Measurements from ENCODE around the gene PRR7.
"Not testable (repeated sequence)": the region's sequence is repeated elsewhere in the genome, so short reads cannot be mapped to it uniquely, and the experiment has no call there.

PRR7 gene

GRCh38 chr5:177482359-177482795 is 35.8 kb downstream of the PRR7 start:
- no peak for DNase-seq (ENCODE audit: low read depth in 2 of 3, low spot score in 2 of 3)

DNA sequence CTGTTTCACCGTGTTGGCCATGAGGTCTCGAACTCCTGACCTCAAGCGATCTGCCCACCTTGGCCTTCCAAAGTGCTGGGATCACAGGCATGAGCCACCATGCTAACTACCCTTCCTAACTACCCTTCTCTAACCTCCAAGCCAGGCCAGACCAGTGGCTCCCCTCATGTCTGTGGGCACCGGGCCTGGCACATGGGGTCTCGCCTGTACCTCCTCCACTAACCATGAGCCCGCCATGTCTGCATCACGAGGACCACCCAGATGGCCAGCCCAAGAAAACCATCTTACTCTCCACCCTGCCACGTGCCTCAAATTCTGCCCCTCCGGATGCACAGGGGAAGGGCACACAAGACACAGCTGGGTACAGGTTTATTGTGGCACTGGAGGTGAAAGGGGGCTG is 36.4 kb downstream of the PRR7 start:
- no peak for DNase-seq (ENCODE audit: low read depth in 2 of 3, low spot score in 2 of 3)

GRCh38 chr5:177483994-177484901 is 37.6 kb downstream of the PRR7 start:
- DNase-seq (ENCODE audit: low read depth in 2 of 3, low spot score in 2 of 3), result no peak

GRCh38 chr5:177484902-177485549 is 38.4 kb downstream of the PRR7 start:
- no peak for DNase-seq (ENCODE audit: low read depth in 2 of 3, low spot score in 2 of 3)

- DNase-seq (ENCODE audit: low read depth in 2 of 3, low spot score in 2 of 3), result not testable (repeated sequence)
These were observed 39.1 kb downstream of the PRR7 start for GRCh38 chr5:177485753-177486152.

GRCh38 chr5:177486256-177486655 is 39.6 kb downstream of the PRR7 start:
- DNase-seq (ENCODE audit: low read depth in 2 of 3, low spot score in 2 of 3), result no peak

- no peak for DNase-seq (ENCODE audit: low read depth in 2 of 3, low spot score in 2 of 3)
These were observed 40.5 kb downstream of the PRR7 start for GRCh38 chr5:177487144-177487543.

- no peak for DNase-seq (ENCODE audit: low read depth in 2 of 3, low spot score in 2 of 3)
These were observed 41.4 kb downstream of the PRR7 start for GRCh38 chr5:177487975-177488374.

- no peak for DNase-seq (ENCODE audit: low read depth in 2 of 3, low spot score in 2 of 3)
These were observed 42.6 kb downstream of the PRR7 start for GRCh38 chr5:177489119-177489716.

GRCh38 chr5:177490311-177490991 is 43.8 kb downstream of the PRR7 start:
- no peak for DNase-seq (ENCODE audit: low read depth in 2 of 3, low spot score in 2 of 3)

- DNase-seq (ENCODE audit: low read depth in 2 of 3, low spot score in 2 of 3), result no peak
These were observed 44.4 kb downstream of the PRR7 start for GRCh38 chr5:177490992-177491391.

DNA sequence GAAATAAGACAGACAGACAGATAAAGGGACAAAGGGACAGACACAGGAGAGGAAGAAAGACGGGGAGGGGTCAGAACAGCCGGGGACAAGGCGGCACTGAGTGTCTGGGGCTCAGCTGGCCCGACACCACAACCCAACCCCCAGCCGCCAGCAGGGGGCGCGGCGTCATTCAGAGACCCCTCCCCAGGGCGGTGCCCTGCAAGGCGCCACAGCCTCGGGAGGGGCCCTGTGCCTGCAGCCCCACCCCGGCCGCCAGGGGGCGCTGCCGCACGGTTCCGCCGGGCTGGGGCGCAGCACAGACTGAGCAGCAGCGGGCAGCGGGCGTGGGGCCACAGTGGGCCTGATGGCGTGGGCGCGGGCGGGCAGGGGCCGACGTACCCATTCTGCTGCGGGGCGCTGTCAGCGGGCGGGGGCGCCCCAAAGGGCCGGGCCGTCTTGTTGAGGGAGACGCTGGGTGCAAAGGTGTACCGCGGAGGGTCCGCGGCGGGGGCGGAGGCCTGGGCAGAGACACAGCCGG is 44.9 kb downstream of the PRR7 start:
- DNase-seq (ENCODE audit: low read depth in 2 of 3, low spot score in 2 of 3), result no peak

- no peak for DNase-seq (ENCODE audit: low read depth in 2 of 3, low spot score in 2 of 3)
These were observed 45.6 kb downstream of the PRR7 start for GRCh38 chr5:177491983-177492746.

DNA sequence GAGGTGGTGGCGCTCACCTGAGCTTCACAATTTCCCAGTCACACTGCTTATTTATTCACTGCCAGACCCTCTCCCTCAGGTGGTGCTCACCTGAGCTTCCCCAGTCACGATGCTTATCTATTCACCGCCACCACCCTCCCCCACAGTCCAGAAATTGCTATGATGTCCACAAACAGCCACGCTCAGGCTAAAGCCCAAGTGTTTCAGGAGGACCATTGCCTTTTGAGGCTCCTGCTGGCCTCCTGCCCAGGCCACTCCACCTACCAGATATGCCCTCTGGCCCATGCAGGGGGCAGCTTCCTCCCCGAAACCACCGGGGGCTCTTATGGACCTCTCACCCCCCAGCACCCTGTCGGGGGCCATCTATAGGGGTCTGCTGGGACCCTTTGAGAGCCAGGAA is 46.2 kb downstream of the PRR7 start:
- no peak for DNase-seq (ENCODE audit: low read depth in 2 of 3, low spot score in 2 of 3)

- no peak for DNase-seq (ENCODE audit: low read depth in 2 of 3, low spot score in 2 of 3)
These were observed 47.3 kb downstream of the PRR7 start for GRCh38 chr5:177493795-177494345.

DNA sequence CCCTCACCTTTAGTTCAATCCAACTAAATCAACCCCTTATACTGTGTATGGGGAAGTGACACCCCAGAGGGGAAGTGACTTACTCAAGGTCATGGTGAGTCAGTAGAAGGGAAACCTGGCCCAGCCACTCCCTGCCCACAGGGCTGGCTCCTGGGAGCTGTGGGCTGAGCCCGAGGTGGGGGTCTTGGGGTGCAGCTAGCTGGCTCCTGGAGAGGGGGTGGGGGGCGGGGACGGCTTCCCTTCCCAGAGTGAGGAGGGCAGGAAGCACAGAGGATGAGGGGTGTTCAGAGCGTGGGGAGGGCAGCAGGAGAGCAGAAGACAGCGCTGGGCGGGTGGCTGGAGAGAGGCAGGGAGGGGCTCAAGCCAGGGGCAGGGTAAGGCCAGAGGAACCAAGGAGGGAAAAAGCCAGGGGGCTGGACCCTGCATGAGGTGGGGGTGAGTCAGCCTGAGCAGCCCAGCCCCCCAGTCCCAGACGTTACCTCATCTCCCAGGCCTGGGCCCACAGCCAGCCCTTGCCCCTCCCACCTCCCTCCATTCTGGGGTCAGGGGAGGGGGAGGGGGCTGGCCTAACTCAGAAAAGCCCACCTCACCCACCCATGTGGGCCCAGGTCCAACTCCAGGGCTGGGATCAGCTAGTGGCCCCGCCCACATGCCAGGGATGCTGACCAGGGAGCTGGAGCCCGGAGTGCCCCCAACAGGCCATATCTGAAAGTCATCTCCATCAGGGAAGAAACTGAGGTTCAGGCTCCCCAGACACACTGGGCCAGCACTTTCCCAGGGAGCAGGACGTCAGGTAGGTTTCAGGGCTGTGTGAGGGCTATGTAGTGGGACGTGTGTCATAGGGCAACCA is 48.0 kb downstream of the PRR7 start:
- DNase-seq (ENCODE audit: low read depth in 2 of 3, low spot score in 2 of 3), result no peak

GRCh38 chr5:177495243-177496060 is 48.8 kb downstream of the PRR7 start:
- no peak for DNase-seq (ENCODE audit: low read depth in 2 of 3, low spot score in 2 of 3)

DNA sequence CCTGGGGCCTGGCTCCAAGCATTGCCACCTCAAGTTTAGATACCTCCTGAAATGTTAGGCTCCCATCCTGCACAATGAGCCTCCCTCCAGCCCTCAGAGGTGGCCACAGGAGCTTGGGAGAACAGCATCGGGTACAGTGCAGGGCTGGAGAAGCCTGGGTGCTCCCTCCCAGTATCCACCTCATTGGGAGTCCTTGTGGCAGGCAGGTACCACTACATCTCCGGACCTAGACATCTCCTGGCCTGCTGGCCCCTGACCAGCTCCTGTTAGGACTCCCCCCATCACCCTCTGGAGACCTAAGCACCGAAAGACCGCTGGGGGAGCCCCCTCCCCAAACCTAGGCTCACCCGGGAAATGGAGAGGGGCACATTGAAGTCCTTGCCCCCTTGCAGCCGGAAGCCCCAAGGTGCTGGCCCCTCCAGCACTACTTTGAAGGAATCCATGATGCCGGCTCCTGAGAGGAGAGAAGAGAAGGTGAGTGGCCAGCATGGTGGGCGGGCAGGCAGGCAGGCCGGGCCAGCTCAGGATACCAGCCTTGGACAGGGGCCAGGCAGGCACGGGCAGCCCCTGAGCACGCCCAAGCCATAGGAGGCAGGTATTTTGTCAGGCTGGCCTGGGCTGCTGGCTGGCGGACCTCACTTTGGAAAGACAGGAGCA is 49.6 kb downstream of the PRR7 start:
- DNase-seq (ENCODE audit: low read depth in 2 of 3, low spot score in 2 of 3), result no peak
